Upper lobe of left lung (tissue), 6 donors: ENCODE measurements around the gene MAP3K6. TPM values are rescaled to one million over a fixed set of nuclear protein-coding genes. Genes with fewer than 3 reads are reported as not detected.

Experiments used
- ATAC-seq, 2 donors: fragments of 200-7000 bp; cut with Tn5 transposase; one replicate each; pipeline ENCODE4 v1.9.1; 2022; ENCODE audit warnings: mild to moderate bottlenecking in 2 of 2, moderate library complexity in 2 of 2; ENCODE audit not compliant: low FRiP score in 2 of 2
- DNase-seq, 2 donors: peaks; one replicate each; pipeline ENCODE4 v3.0.0-alpha.2; 2019 to 2020
- H3K27ac ChIP-seq, 4 donors: fragments of 200-600 bp; sonication (generic); one replicate each; pipeline ENCODE4 v1.5.1; 2016 to 2019
- H3K27me3 ChIP-seq, 4 donors: fragments of 200-600 bp; sonication (generic); one replicate each; pipeline ENCODE4 v1.5.1; 2017 to 2019
- H3K36me3 ChIP-seq, 4 donors: fragments of 200-600 bp; sonication (generic); one replicate each; pipeline ENCODE4 v1.5.1; 2016 to 2019
- H3K4me1 ChIP-seq, 4 donors: fragments of 200-600 bp; sonication (generic); one replicate each; pipeline ENCODE4 v1.5.1; 2018 to 2019
- H3K4me3 ChIP-seq, 4 donors: fragments of 200-600 bp; sonication (generic); one replicate each; pipeline ENCODE4 v1.5.1; 2017 to 2019; ENCODE audit warnings: mild to moderate bottlenecking in 2 of 4, moderate library complexity in 1 of 4
- H3K9me3 ChIP-seq, 4 donors: fragments of 200-600 bp; sonication (generic); one replicate each; pipeline ENCODE4 v1.5.1; 2018 to 2019
- EP300 ChIP-seq, 4 donors: sonication (generic); formaldehyde crosslinking; IDR thresholded peaks; one replicate each; pipeline ENCODE4 v1.5.1; 2017; ENCODE audit warnings: antibody characterized with exemption in 4 of 4, control low read depth in 2 of 4
- POLR2A ChIP-seq, 4 donors: fragments of 450-650 bp; IDR thresholded peaks; one replicate each; pipeline ENCODE4 v1.5.1; 2016 to 2017; ENCODE audit warnings: antibody characterized with exemption in 4 of 4, mild to moderate bottlenecking in 2 of 4
- POLR2AphosphoS5 ChIP-seq, 2 donors: sonication (generic); formaldehyde crosslinking; IDR thresholded peaks; one replicate each; pipeline ENCODE4 v1.5.1; 2017; ENCODE audit warnings: antibody characterized with exemption in 2 of 2
- WGBS, 2 donors: methylation state at CpG; one replicate each; pipeline ENCODE4 v1.1.5; 2017 to 2018; 5-methylcytosine and 5-hydroxymethylcytosine counted together
- total RNA-seq, 6 donors: library from RNA; depleted of rRNA in 4 of 6; stranded (reverse); fragments of >200 nt in 4 of 6; gene quantifications; one replicate each; pipeline versions ENCODE4 v1.1.0 to v1.2.1, GENCODE V29; 2016 to 2021
- TF ChIP-seq, protein P1 (sequence below), 6 experiments: fragments of 450-650 bp in 4 of 6; fragments of 200-600 bp in 2 of 6; sonication (generic) in 2 of 6; IDR thresholded peaks; one replicate each; pipeline ENCODE4 v1.5.1; 2016 to 2019; ENCODE audit warnings: antibody characterized with exemption in 6 of 6
- donor health status: DM: no; HTN: no; CAD: no; lungs with moderate emphysema.
- donor health status: DM: no; HTN: yes; CAD: no; lungs with severe emphysema.

The MAP3K6 gene
- total RNA-seq, 6 donors from 2014 or later: 36.6 to 302 (median 118) TPM

DNA sequence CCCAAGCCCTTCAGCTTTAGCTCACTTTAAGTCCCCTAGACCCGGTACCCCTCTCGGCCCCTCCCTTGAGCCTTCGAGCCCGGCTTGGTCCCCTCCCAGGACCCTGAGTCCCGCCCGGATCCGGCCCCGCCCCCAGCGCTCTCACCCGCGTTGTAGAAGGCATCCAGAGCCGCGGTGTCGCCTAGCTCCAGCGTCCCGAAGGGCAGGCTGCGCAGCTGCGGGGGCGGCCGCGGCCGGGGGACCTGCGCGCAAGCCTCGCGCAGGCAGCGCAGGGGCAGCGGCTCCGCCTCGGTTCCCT is 699 bp downstream of the MAP3K6 start:
- WGBS, 2 donors: 0 to 1% methylated on average over 6 to 30 of the region's 30 CpGs

DNA sequence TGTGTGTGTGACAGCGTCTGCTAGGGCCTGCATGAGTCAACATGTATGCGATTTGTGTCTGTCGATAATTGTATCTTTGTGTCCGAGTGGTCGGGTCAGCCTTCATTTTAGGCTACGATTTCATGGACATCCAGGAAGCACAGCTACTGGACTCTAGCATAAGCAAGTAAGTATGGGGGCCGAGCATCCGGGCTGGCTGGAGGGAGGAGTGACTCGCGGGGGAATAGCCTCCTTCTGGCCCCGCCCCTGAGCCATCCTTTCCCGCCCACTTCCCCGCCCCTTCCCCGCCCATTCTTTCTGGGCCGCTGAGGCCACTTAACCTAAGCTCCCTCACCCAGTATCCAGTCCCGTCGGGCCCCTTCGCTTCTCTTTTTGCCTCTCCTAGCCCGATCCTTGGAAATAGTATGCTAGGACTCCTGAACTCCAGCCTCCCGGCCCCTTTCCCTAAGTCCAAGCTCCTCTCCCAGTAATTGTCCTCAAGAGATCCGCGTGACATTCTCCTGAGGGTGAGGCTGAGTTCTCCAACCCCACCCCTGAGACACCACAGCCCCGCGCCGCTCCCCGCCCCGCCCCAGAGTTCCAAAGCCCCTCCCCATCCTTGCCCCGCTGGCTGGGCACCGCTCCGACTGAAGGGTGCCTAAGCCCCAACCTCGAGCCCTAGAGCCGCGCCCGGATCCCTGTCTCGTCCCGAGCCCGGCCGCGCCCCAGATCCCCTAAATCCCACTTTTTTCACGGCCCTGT is 1.2 kb downstream of the MAP3K6 start:
- TF ChIP-seq POLR2AphosphoS5 (IDR thresholded peaks at IDR 0.05): peak in 1 of 2 donors; percentile 68
- TF ChIP-seq POLR2A (IDR thresholded peaks at IDR 0.05): peak in 3 of 4 donors; percentile 12 to 51 (median 37)
- TF ChIP-seq, protein P1, sequence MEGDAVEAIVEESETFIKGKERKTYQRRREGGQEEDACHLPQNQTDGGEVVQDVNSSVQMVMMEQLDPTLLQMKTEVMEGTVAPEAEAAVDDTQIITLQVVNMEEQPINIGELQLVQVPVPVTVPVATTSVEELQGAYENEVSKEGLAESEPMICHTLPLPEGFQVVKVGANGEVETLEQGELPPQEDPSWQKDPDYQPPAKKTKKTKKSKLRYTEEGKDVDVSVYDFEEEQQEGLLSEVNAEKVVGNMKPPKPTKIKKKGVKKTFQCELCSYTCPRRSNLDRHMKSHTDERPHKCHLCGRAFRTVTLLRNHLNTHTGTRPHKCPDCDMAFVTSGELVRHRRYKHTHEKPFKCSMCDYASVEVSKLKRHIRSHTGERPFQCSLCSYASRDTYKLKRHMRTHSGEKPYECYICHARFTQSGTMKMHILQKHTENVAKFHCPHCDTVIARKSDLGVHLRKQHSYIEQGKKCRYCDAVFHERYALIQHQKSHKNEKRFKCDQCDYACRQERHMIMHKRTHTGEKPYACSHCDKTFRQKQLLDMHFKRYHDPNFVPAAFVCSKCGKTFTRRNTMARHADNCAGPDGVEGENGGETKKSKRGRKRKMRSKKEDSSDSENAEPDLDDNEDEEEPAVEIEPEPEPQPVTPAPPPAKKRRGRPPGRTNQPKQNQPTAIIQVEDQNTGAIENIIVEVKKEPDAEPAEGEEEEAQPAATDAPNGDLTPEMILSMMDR (IDR thresholded peaks at IDR 0.05): no peak

More for the DNA sequence above, 699 bp downstream of the MAP3K6 start:
- Histone ChIP-seq H3K4me1 (peaks cover 42 to 49% (median 45%) of the 10 kb centered on the region in 4 donors), H3K36me3 (peaks cover 12 to 52% (median 35%) of the 10 kb centered on the region in 4 donors), H3K27me3 (no peaks in the 10 kb centered on the region), H3K27ac (peak overlapping the region; percentile 93 to 98 (median 98)), H3K4me3 (peak overlapping the region; percentile 51 to 92 (median 72)), H3K9me3 (no peaks in the 10 kb centered on the region)
- ATAC-seq (peak; percentile 70 to 75), DNase-seq (peak; percentile 88 to 98)
- peak; percentile 46 to 62 for TF ChIP-seq POLR2AphosphoS5 (IDR thresholded peaks at IDR 0.05)
- peak in 1 of 4 donors; percentile 16 for TF ChIP-seq POLR2A (IDR thresholded peaks at IDR 0.05)
- TF ChIP-seq, protein P1 (IDR thresholded peaks at IDR 0.05): no peak
- TF ChIP-seq EP300 (IDR thresholded peaks at IDR 0.05): no peak

GRCh38 chr1:27364696-27365371 is 1.9 kb downstream of the MAP3K6 start:
- 68 to 93% methylated on average over 3 to 11 of the region's 11 CpGs for WGBS, 2 donors
- H3K36me3 ChIP-seq: peaks cover 21 to 52% (median 46%) of the 10 kb centered on the region in 4 donors
- ATAC-seq (no peak), DNase-seq (no peak)
- peak overlapping the region; percentile 93 to 98 (median 98) for H3K27ac ChIP-seq
- TF ChIP-seq POLR2A (IDR thresholded peaks at IDR 0.05): no peak
- TF ChIP-seq EP300 (IDR thresholded peaks at IDR 0.05): no peak
- TF ChIP-seq POLR2AphosphoS5 (IDR thresholded peaks at IDR 0.05): no peak
- TF ChIP-seq, protein P1 (IDR thresholded peaks at IDR 0.05): no peak
- H3K9me3 ChIP-seq: no peaks in the 10 kb centered on the region
- H3K4me1 ChIP-seq: peaks cover 47 to 55% (median 52%) of the 10 kb centered on the region in 4 donors
- H3K27me3 ChIP-seq: no peaks in the 10 kb centered on the region
- H3K4me3 ChIP-seq: peak overlapping the region; percentile 13 to 92 (median 72)

More for the DNA sequence above, 1.2 kb downstream of the MAP3K6 start:
- peaks cover 46 to 53% (median 50%) of the 10 kb centered on the region in 4 donors for H3K4me1 ChIP-seq
- peak; percentile 91 to 95 for DNase-seq
- no peaks in the 10 kb centered on the region for H3K27me3 ChIP-seq
- peak; percentile 87 to 88 for ATAC-seq
- H3K9me3 ChIP-seq: no peaks in the 10 kb centered on the region
- peak overlapping the region; percentile 93 to 98 (median 98) for H3K27ac ChIP-seq
- H3K4me3 ChIP-seq: peak overlapping the region; percentile 51 to 92 (median 72)
- H3K36me3 ChIP-seq: peaks cover 17 to 52% (median 40%) of the 10 kb centered on the region in 4 donors
- 2% methylated on average over 35 to 37 of the region's 40 CpGs for WGBS, 2 donors

DNA sequence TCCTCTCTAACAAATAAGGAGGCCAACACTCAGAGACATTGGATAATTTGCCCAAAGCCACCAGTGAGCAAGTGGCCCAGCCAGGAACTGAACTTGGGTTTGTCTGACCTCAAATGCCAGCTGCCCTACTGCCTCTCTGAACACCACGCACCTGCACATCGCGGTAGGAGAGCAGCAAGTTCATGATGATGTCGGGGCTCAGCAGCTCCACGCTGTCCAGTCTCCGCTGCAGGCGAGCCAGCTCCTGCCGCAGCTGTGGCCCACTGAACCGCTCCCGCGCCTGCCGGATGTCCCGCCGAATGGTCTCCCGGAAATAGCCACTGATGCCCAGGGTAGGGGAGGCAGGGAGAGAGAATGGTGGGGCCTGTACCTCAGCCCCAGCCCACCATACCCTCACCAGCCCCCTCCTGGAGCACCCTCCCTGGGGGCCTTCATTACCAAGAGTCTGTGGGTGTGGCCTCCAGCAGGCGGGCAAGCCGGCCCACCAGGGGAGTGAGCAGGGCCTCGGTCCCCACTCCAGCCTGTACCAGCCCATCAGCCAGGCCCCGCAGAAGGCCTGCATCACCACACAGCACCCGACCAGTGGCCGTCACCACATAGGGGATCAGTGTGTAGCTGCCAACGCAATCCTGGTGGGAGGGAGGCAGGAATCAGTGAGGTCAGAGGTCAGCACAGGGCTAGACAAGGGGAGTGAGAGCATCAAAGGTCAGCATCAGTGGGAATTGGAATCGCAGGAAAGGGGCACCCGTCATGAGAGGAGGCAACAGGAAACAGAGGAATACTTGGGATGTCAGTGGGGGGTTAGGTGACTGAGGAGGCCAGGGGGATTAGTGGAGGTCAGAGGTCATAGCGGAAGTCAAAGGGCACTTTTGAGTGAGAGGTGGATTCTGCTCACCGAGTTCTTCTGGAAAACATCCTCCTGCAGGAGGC is 2.7 kb downstream of the MAP3K6 start:
- no peak for ATAC-seq
- Histone ChIP-seq H3K27ac (peak overlapping the region in 3 of 4 donors; percentile 93 to 98 (median 97)), H3K9me3 (no peaks in the 10 kb centered on the region), H3K27me3 (no peaks in the 10 kb centered on the region), H3K36me3 (peaks cover 26 to 60% (median 54%) of the 10 kb centered on the region in 4 donors), H3K4me3 (peak overlapping the region in 1 of 4 donors; percentile 92), H3K4me1 (peaks cover 41 to 49% (median 46%) of the 10 kb centered on the region in 4 donors)
- WGBS, 2 donors: 80 to 89% methylated on average over 9 to 22 of the region's 26 CpGs
- peak in 1 of 2 donors; percentile 68 for DNase-seq
- no peak for TF ChIP-seq POLR2AphosphoS5 (IDR thresholded peaks at IDR 0.05)
- TF ChIP-seq, protein P1 (IDR thresholded peaks at IDR 0.05): no peak
- TF ChIP-seq POLR2A (IDR thresholded peaks at IDR 0.05): no peak
- TF ChIP-seq EP300 (IDR thresholded peaks at IDR 0.05): no peak
